ENCODE data around the gene INPP4B.

The INPP4B gene

DNA sequence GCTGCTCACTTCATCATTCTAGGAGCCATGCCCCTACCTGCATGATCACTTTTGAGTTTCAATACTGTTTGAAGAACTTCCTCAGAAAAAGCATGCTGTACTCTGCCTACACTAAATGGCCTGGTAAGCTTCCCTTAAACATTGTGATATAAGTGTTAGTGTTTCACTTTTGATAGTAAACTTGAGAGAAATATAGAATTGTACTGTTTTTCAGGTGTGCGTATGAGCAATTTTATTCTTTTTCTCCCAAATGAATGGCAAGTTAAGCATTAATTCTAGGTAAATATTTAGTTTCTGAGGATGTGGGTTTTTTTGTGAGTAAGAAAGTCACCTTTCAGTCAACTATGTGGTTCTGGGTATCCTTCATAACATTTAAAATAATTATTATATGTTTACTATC, 725.2 kb downstream of the INPP4B start:
- no peaks in the 10 kb centered on the region for H3K79me2 ChIP-seq (ENCODE audit: control insufficient read depth, insufficient read depth, low read length)
- H4K8ac ChIP-seq (ENCODE audit: low read depth, low read length), result no peak overlapping the region
- no CpG with 5 or more reads among the region's 1 CpG for WGBS (ENCODE audit: extremely low coverage, insufficient coverage, low lambda C conversion rate)
- H2BK15ac ChIP-seq (replicated peaks; ENCODE audit: low read depth), result no peak overlapping the region
- no peak overlapping the region for H3K4ac ChIP-seq (ENCODE audit: low read depth, low read length)
- H4K5ac ChIP-seq (ENCODE audit: low read length), result no peak overlapping the region
- no peak overlapping the region for H3K56ac ChIP-seq (ENCODE audit: low read length)
- no peaks in the 10 kb centered on the region for H3K36me3 ChIP-seq (ENCODE audit: control insufficient read depth, insufficient read depth, low read length)
- H3K27ac ChIP-seq (ENCODE audit: low read depth, low read length), result no peak overlapping the region
- H3K4me2 ChIP-seq (ENCODE audit: low read length), result no peak overlapping the region
- H3K9ac ChIP-seq (ENCODE audit: low read length), result no peak overlapping the region
- no peak overlapping the region for H3K4me3 ChIP-seq (ENCODE audit: low read length)
- H3K23ac ChIP-seq (ENCODE audit: low read length), result no peak overlapping the region
- no peak overlapping the region for H2BK120ac ChIP-seq (ENCODE audit: low read depth, low read length)
- H3K4me1 ChIP-seq (ENCODE audit: control insufficient read depth, low read depth, low read length), result no peaks in the 10 kb centered on the region
- H2AK5ac ChIP-seq (ENCODE audit: low read length), result no peak overlapping the region
- H2BK5ac ChIP-seq (ENCODE audit: low read length), result no peak overlapping the region
- no peak for DNase-seq
- H3K79me1 ChIP-seq (ENCODE audit: low read length), result no peaks in the 10 kb centered on the region
- no peak overlapping the region for H3K18ac ChIP-seq (ENCODE audit: low read length)
- H3K27me3 ChIP-seq (ENCODE audit: insufficient read depth, low read length, poor library complexity), result no peaks in the 10 kb centered on the region

DNA sequence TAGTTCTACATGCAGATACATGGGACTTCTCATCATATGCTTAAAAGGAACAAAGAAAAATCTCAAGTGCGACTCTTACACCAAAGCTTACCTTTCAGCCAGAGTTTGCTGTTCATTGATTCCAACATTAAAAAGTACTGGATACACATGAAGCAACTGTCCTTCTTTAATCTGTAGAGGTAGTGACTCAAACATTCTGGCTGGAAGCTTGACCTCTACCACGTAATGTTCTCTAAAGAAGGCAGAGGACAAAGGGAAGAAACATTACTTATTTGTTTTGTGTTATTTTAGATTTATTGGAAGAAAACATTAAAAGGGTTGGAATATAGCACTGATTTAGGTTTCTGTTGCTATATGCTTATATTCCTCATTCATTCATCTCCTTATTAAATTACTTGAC, 733.6 kb downstream of the INPP4B start:
- no peak overlapping the region for H2AK5ac ChIP-seq (ENCODE audit: low read length)
- WGBS (ENCODE audit: extremely low coverage, insufficient coverage, low lambda C conversion rate), result no CpG with 5 or more reads among the region's 2 CpGs
- no peak overlapping the region for H3K4me3 ChIP-seq (ENCODE audit: low read length)
- H3K4me2 ChIP-seq (ENCODE audit: low read length), result no peak overlapping the region
- H3K4me1 ChIP-seq (ENCODE audit: control insufficient read depth, low read depth, low read length), result no peaks in the 10 kb centered on the region
- no peak overlapping the region for H3K4ac ChIP-seq (ENCODE audit: low read depth, low read length)
- H3K27ac ChIP-seq (ENCODE audit: low read depth, low read length), result no peak overlapping the region
- H3K27me3 ChIP-seq (ENCODE audit: insufficient read depth, low read length, poor library complexity), result no peaks in the 10 kb centered on the region
- H2BK15ac ChIP-seq (replicated peaks; ENCODE audit: low read depth), result no peak overlapping the region
- no peaks in the 10 kb centered on the region for H3K36me3 ChIP-seq (ENCODE audit: control insufficient read depth, insufficient read depth, low read length)
- H3K23ac ChIP-seq (ENCODE audit: low read length), result no peak overlapping the region
- no peak overlapping the region for H4K5ac ChIP-seq (ENCODE audit: low read length)
- H4K8ac ChIP-seq (ENCODE audit: low read depth, low read length), result no peak overlapping the region
- H3K56ac ChIP-seq (ENCODE audit: low read length), result no peak overlapping the region
- no peaks in the 10 kb centered on the region for H3K79me2 ChIP-seq (ENCODE audit: control insufficient read depth, insufficient read depth, low read length)
- no peak overlapping the region for H3K9ac ChIP-seq (ENCODE audit: low read length)
- no peak overlapping the region for H2BK120ac ChIP-seq (ENCODE audit: low read depth, low read length)
- H3K18ac ChIP-seq (ENCODE audit: low read length), result no peak overlapping the region
- no peaks in the 10 kb centered on the region for H3K79me1 ChIP-seq (ENCODE audit: low read length)
- DNase-seq, result no peak
- H2BK5ac ChIP-seq (ENCODE audit: low read length), result no peak overlapping the region

DNA sequence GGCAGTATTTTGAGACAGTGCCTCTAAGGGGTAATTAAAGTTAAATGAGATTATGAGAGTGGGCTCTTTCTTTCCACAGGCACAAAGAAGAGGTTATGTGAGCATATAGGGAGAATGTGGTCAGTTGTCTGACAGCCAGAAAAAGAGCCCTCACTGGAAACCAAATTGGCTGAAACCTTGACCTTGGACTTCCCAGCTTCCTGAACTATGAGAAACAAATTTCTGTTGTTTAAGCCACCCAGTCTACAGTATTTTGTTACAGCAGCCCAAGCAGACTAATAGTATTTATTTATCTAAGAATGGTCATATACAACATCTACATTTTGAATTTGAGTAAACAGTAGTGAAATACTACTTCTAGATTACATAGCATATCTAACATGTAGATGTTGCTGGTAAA, 736.0 kb downstream of the INPP4B start:
- Histone ChIP-seq H3K4me2 (ENCODE audit: low read length) (no peak overlapping the region), H4K8ac (ENCODE audit: low read depth, low read length) (no peak overlapping the region), H3K9ac (ENCODE audit: low read length) (no peak overlapping the region), H3K18ac (ENCODE audit: low read length) (no peak overlapping the region), H2BK5ac (ENCODE audit: low read length) (no peak overlapping the region), H3K4ac (ENCODE audit: low read depth, low read length) (no peak overlapping the region), H3K27me3 (ENCODE audit: insufficient read depth, low read length, poor library complexity) (no peaks in the 10 kb centered on the region), H3K79me1 (ENCODE audit: low read length) (no peaks in the 10 kb centered on the region), H3K79me2 (ENCODE audit: control insufficient read depth, insufficient read depth, low read length) (no peaks in the 10 kb centered on the region), H2BK120ac (ENCODE audit: low read depth, low read length) (no peak overlapping the region), H4K5ac (ENCODE audit: low read length) (no peak overlapping the region), H3K36me3 (ENCODE audit: control insufficient read depth, insufficient read depth, low read length) (no peaks in the 10 kb centered on the region), H3K4me3 (ENCODE audit: low read length) (no peak overlapping the region), H3K27ac (ENCODE audit: low read depth, low read length) (no peak overlapping the region), H3K23ac (ENCODE audit: low read length) (no peak overlapping the region), H3K4me1 (ENCODE audit: control insufficient read depth, low read depth, low read length) (no peaks in the 10 kb centered on the region), H2AK5ac (ENCODE audit: low read length) (no peak overlapping the region), H3K56ac (ENCODE audit: low read length) (no peak overlapping the region), H2BK15ac (replicated peaks; ENCODE audit: low read depth) (no peak overlapping the region)
- DNase-seq, result no peak

DNA sequence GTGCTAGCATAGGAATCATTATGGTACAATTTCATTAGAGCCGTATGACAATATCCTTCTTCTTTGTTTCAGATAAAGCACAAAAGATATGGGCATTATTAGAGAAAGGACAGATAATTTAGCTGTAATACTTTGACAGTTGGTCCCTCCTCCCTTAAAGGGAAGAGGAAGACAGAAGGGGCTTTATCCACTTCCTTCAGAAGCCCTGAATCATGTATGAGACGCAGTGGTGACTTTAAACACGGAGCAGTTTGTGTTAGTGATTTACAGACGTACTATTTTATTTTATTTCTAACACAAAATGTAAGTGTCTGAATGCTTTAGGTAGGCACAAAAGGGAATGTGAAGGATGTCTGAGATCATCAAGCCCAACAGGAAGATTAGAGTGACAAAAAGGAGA, 742.1 kb downstream of the INPP4B start:
- H3K18ac ChIP-seq (ENCODE audit: low read length), result no peak overlapping the region
- DNase-seq, result no peak
- no peak overlapping the region for H3K4ac ChIP-seq (ENCODE audit: low read depth, low read length)

DNA sequence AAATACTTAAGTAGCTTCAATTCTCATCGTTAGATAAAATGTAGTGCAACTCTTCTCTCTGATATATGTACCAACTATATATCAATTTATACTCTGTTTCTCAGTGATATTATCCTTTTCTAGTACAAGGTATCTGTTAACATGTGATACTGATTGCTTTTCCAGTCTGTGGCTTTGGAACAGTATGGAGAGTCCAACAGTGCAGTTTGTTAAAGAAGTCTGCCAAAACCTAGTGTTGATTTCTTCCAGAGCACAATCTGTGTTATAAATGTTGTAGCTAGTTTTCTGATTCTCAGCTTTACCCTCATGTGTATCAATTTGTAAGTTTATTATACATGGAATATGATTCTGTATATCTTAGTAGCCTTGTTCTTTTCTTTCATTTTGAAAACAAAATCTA, 744.7 kb downstream of the INPP4B start:
- H3K36me3 ChIP-seq (ENCODE audit: control insufficient read depth, insufficient read depth, low read length), result no peaks in the 10 kb centered on the region
- no peak overlapping the region for H4K5ac ChIP-seq (ENCODE audit: low read length)
- H3K23ac ChIP-seq (ENCODE audit: low read length), result no peak overlapping the region
- no peak overlapping the region for H3K4me3 ChIP-seq (ENCODE audit: low read length)
- H3K18ac ChIP-seq (ENCODE audit: low read length), result no peak overlapping the region
- WGBS (ENCODE audit: extremely low coverage, insufficient coverage, low lambda C conversion rate), result no CpG with 5 or more reads among the region's 1 CpG
- no peak for DNase-seq
- no peaks in the 10 kb centered on the region for H3K4me1 ChIP-seq (ENCODE audit: control insufficient read depth, low read depth, low read length)
- no peaks in the 10 kb centered on the region for H3K79me1 ChIP-seq (ENCODE audit: low read length)
- H3K4ac ChIP-seq (ENCODE audit: low read depth, low read length), result no peak overlapping the region
- H2AK5ac ChIP-seq (ENCODE audit: low read length), result no peak overlapping the region
- H3K27me3 ChIP-seq (ENCODE audit: insufficient read depth, low read length, poor library complexity), result no peaks in the 10 kb centered on the region
- H2BK5ac ChIP-seq (ENCODE audit: low read length), result no peak overlapping the region
- H3K27ac ChIP-seq (ENCODE audit: low read depth, low read length), result no peak overlapping the region
- no peak overlapping the region for H2BK15ac ChIP-seq (replicated peaks; ENCODE audit: low read depth)
- H3K4me2 ChIP-seq (ENCODE audit: low read length), result no peak overlapping the region
- H3K79me2 ChIP-seq (ENCODE audit: control insufficient read depth, insufficient read depth, low read length), result no peaks in the 10 kb centered on the region
- no peak overlapping the region for H3K9ac ChIP-seq (ENCODE audit: low read length)
- H4K8ac ChIP-seq (ENCODE audit: low read depth, low read length), result no peak overlapping the region
- no peak overlapping the region for H3K56ac ChIP-seq (ENCODE audit: low read length)
- H2BK120ac ChIP-seq (ENCODE audit: low read depth, low read length), result no peak overlapping the region

More for the DNA sequence above, 742.1 kb downstream of the INPP4B start:
- H3K4me1 ChIP-seq (ENCODE audit: control insufficient read depth, low read depth, low read length), result no peaks in the 10 kb centered on the region
- no peak overlapping the region for H2BK120ac ChIP-seq (ENCODE audit: low read depth, low read length)
- H3K79me2 ChIP-seq (ENCODE audit: control insufficient read depth, insufficient read depth, low read length), result no peaks in the 10 kb centered on the region
- H2BK15ac ChIP-seq (replicated peaks; ENCODE audit: low read depth), result no peak overlapping the region
- no peaks in the 10 kb centered on the region for H3K36me3 ChIP-seq (ENCODE audit: control insufficient read depth, insufficient read depth, low read length)
- no peaks in the 10 kb centered on the region for H3K27me3 ChIP-seq (ENCODE audit: insufficient read depth, low read length, poor library complexity)
- no peak overlapping the region for H3K23ac ChIP-seq (ENCODE audit: low read length)
- no peak overlapping the region for H3K9ac ChIP-seq (ENCODE audit: low read length)
- no peaks in the 10 kb centered on the region for H3K79me1 ChIP-seq (ENCODE audit: low read length)
- no peak overlapping the region for H3K4me2 ChIP-seq (ENCODE audit: low read length)
- no peak overlapping the region for H4K8ac ChIP-seq (ENCODE audit: low read depth, low read length)
- H4K5ac ChIP-seq (ENCODE audit: low read length), result no peak overlapping the region
- H2BK5ac ChIP-seq (ENCODE audit: low read length), result no peak overlapping the region
- no peak overlapping the region for H2AK5ac ChIP-seq (ENCODE audit: low read length)
- H3K27ac ChIP-seq (ENCODE audit: low read depth, low read length), result no peak overlapping the region
- no CpG with 5 or more reads among the region's 4 CpGs for WGBS (ENCODE audit: extremely low coverage, insufficient coverage, low lambda C conversion rate)
- H3K56ac ChIP-seq (ENCODE audit: low read length), result no peak overlapping the region
- no peak overlapping the region for H3K4me3 ChIP-seq (ENCODE audit: low read length)

DNA sequence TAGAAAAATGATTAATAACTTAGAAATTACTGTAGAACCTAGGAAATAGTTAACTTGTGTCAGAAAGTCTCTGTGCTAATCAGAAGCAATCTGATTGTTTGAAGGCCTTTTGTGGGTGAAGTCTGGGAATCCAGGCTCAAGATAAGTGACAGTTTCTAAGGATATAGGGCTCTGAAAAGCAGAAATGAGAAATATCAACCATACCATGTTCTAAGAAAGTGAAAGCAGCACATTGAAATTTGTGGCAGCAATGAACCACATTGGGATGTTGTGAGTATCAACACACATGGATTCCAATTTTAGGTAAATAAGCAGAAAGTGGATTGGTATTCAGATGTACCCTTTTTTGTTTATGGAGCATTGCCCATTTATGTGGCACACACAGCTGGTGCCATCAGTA, 745.2 kb downstream of the INPP4B start:
- no peak overlapping the region for H3K4ac ChIP-seq (ENCODE audit: low read depth, low read length)
- H3K56ac ChIP-seq (ENCODE audit: low read length), result no peak overlapping the region
- no peak overlapping the region for H2BK15ac ChIP-seq (replicated peaks; ENCODE audit: low read depth)

More for the DNA sequence above, 745.2 kb downstream of the INPP4B start:
- H2AK5ac ChIP-seq (ENCODE audit: low read length), result no peak overlapping the region
- no peak overlapping the region for H3K18ac ChIP-seq (ENCODE audit: low read length)
- H3K9ac ChIP-seq (ENCODE audit: low read length), result no peak overlapping the region
- no peak overlapping the region for H4K8ac ChIP-seq (ENCODE audit: low read depth, low read length)
- H3K4me3 ChIP-seq (ENCODE audit: low read length), result no peak overlapping the region
- H3K4me2 ChIP-seq (ENCODE audit: low read length), result no peak overlapping the region
- no peaks in the 10 kb centered on the region for H3K27me3 ChIP-seq (ENCODE audit: insufficient read depth, low read length, poor library complexity)
- no peak overlapping the region for H2BK5ac ChIP-seq (ENCODE audit: low read length)
- no peak overlapping the region for H4K5ac ChIP-seq (ENCODE audit: low read length)
- H3K79me2 ChIP-seq (ENCODE audit: control insufficient read depth, insufficient read depth, low read length), result no peaks in the 10 kb centered on the region
- H3K79me1 ChIP-seq (ENCODE audit: low read length), result no peaks in the 10 kb centered on the region
- H2BK120ac ChIP-seq (ENCODE audit: low read depth, low read length), result no peak overlapping the region
- H3K36me3 ChIP-seq (ENCODE audit: control insufficient read depth, insufficient read depth, low read length), result no peaks in the 10 kb centered on the region
- no peak overlapping the region for H3K23ac ChIP-seq (ENCODE audit: low read length)
- no peaks in the 10 kb centered on the region for H3K4me1 ChIP-seq (ENCODE audit: control insufficient read depth, low read depth, low read length)
- no peak overlapping the region for H3K27ac ChIP-seq (ENCODE audit: low read depth, low read length)
- no peak for DNase-seq
